Type B pancreatic cell (in vitro differentiated cells): ENCODE results near the gene KIRREL3. TPM values are rescaled to one million over a fixed set of nuclear protein-coding genes. Genes with fewer than 3 reads are reported as not detected.

ENCODE experiments used
- DNase-seq: peaks from one replicate; pipeline ENCODE4 v3.0.0; 2021; ENCODE audit warnings: mixed read lengths; ENCODE audit not compliant: unreplicated experiment; ENCODE audit errors: extremely low spot score
- H3K27ac Mint-ChIP-seq: 2 replicates; pipeline ENCODE4 v1.8.0; 2021; ENCODE audit warnings: mild to moderate bottlenecking, mixed read lengths
- H3K27me3 Mint-ChIP-seq: 2 replicates; pipeline ENCODE4 v1.8.0; 2021; ENCODE audit warnings: mixed read lengths
- H3K36me3 Mint-ChIP-seq: 2 replicates; pipeline ENCODE4 v1.8.0; 2021; ENCODE audit warnings: mixed read lengths
- H3K4me1 Mint-ChIP-seq: one replicate; pipeline ENCODE4 v1.8.0; 2021; ENCODE audit warnings: mixed read lengths; ENCODE audit not compliant: unreplicated experiment
- H3K4me3 Mint-ChIP-seq: 2 replicates; pipeline ENCODE4 v1.8.0; 2021; ENCODE audit warnings: mild to moderate bottlenecking, mixed read lengths
- H3K9me3 Mint-ChIP-seq: 2 replicates; pipeline ENCODE4 v1.8.0; 2021; ENCODE audit warnings: mixed read lengths
- total RNA-seq: library from RNA; stranded (reverse); gene quantifications from 2 replicates; pipeline ENCODE4 v1.2.1, GENCODE V29; 2021; ENCODE audit warnings: low replicate concordance
- TF ChIP-seq, protein P1 (sequence below): fragments of 200-600 bp; sonication (generic); conservative IDR thresholded peaks from 2 replicates; pipeline ENCODE4 v1.5.0; 2021; ENCODE audit warnings: antibody characterized with exemption, mild to moderate bottlenecking

The KIRREL3 gene
- total RNA-seq, 1 donor from 2014 or later, result 4.1 TPM

DNA sequence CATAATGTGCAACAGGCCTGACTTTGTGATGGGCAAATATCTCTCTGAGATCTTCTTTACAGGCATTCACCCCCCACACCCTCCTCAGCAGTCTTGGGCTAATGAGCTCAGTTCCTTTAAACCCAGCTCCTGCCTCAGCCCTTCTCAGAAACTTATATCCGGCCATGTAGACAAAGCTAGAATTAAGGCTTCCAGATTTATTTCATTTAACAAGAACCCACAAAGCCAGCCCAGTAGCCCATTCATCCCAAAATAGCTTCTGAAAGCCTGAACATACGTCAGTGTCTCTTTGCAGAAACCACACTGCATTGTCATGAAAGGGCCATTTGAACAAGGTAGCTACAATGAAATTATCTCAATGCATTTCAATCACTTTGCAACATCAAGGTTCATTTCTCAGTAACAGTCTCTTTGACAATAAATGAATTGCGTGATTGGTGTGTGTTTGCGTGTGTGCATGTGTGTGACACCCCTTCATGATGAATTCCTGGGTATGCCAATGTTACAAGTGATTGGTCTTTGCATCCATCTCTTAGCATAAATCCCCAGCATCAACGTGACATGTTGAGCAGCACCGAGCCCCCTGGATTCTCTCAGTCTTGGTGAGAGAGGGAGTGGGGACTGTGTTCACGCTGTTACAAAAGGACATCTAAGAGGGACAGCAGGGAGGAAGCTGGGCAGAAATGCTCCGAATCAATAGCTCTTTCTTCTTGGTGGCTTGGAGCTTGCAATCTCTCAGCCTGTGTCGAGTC is 299.6 kb downstream of the KIRREL3 start:
- Mint-ChIP-seq H3K9me3 (peaks cover 4% of the 10 kb centered on the region), H3K27ac (no peak overlapping the region), H3K36me3 (no peaks in the 10 kb centered on the region), H3K4me3 (no peak overlapping the region), H3K27me3 (peaks cover 22% of the 10 kb centered on the region), H3K4me1 (peaks cover 29% of the 10 kb centered on the region)
- TF ChIP-seq, protein P1, sequence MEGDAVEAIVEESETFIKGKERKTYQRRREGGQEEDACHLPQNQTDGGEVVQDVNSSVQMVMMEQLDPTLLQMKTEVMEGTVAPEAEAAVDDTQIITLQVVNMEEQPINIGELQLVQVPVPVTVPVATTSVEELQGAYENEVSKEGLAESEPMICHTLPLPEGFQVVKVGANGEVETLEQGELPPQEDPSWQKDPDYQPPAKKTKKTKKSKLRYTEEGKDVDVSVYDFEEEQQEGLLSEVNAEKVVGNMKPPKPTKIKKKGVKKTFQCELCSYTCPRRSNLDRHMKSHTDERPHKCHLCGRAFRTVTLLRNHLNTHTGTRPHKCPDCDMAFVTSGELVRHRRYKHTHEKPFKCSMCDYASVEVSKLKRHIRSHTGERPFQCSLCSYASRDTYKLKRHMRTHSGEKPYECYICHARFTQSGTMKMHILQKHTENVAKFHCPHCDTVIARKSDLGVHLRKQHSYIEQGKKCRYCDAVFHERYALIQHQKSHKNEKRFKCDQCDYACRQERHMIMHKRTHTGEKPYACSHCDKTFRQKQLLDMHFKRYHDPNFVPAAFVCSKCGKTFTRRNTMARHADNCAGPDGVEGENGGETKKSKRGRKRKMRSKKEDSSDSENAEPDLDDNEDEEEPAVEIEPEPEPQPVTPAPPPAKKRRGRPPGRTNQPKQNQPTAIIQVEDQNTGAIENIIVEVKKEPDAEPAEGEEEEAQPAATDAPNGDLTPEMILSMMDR, result no peak
- DNase-seq, result no peak

DNA sequence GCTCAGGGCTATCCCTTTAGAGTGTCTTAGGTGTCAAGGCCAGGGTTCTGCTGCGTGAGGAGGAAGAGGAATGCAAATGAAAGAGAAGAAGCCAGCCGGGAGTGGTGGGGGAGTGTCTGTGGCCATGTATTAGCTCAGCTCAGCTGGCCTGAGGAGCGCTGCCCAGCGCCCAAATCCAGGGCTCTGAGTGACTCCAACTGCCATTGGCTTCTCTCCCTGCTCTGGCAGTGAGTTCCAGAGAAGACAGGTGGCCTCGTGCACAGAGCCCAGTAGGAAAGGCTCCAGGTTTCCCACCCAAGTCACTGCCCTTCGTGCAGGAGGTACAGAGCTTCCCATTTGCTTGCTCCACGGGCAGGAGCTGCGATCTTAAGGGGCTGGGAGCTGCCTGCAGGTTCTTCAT is 302.0 kb downstream of the KIRREL3 start:
- DNase-seq, result no peak
- H3K9me3 Mint-ChIP-seq, result peaks cover 4% of the 10 kb centered on the region
- H3K36me3 Mint-ChIP-seq, result no peaks in the 10 kb centered on the region
- H3K4me3 Mint-ChIP-seq, result no peak overlapping the region
- TF ChIP-seq, protein P1, result no peak
- peaks cover 29% of the 10 kb centered on the region for H3K4me1 Mint-ChIP-seq
- no peak overlapping the region for H3K27ac Mint-ChIP-seq
- peaks cover 22% of the 10 kb centered on the region for H3K27me3 Mint-ChIP-seq

DNA sequence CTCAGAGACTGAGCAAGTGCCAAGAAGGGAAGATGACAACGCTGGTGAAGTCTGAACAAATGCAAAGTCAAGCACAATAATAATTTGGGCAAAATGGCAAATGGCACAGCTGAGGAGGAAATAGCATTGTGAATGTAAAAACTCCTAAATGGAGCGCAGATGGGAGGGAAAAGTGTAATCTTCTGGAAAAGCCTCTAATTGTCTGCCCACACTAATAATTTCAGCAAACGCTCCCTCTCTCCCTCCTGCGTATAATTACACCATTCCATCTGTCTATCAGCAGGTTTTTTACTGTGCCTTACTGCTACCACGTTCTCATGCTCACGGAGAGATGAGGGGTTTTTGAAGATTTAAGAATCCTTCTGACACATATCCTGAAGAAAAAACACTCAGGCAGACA is 302.6 kb downstream of the KIRREL3 start:
- Mint-ChIP-seq H3K9me3 (peaks cover 4% of the 10 kb centered on the region), H3K36me3 (no peaks in the 10 kb centered on the region), H3K27me3 (peaks cover 22% of the 10 kb centered on the region), H3K27ac (no peak overlapping the region), H3K4me3 (no peak overlapping the region), H3K4me1 (peaks cover 22% of the 10 kb centered on the region)
- DNase-seq, result no peak
- TF ChIP-seq, protein P1, result no peak

DNA sequence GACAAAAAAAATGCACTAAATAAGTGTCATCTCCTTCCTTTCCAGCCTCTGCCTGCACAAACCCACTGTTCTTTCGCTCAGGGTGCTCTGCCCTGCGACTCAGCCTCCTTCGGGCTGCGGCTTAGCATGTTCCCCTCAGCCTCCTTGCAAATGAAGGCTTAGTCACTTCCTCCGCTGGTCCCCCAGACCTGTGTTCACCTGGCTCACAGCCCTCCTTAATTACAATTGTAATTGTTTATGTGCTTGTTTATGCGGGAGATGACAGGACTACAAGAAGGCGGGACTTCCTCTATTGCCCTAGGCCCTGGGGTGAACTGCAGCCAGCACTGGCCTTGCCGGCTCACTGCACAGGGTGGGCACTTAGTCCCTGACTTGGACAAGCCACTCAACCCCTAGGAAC is 303.6 kb downstream of the KIRREL3 start:
- no peak for DNase-seq
- H3K27me3 Mint-ChIP-seq, result peaks cover 22% of the 10 kb centered on the region
- peaks cover 4% of the 10 kb centered on the region for H3K9me3 Mint-ChIP-seq
- peaks cover 14% of the 10 kb centered on the region for H3K4me1 Mint-ChIP-seq
- H3K4me3 Mint-ChIP-seq, result no peak overlapping the region
- TF ChIP-seq, protein P1, result no peak
- H3K27ac Mint-ChIP-seq, result no peak overlapping the region
- no peaks in the 10 kb centered on the region for H3K36me3 Mint-ChIP-seq

DNA sequence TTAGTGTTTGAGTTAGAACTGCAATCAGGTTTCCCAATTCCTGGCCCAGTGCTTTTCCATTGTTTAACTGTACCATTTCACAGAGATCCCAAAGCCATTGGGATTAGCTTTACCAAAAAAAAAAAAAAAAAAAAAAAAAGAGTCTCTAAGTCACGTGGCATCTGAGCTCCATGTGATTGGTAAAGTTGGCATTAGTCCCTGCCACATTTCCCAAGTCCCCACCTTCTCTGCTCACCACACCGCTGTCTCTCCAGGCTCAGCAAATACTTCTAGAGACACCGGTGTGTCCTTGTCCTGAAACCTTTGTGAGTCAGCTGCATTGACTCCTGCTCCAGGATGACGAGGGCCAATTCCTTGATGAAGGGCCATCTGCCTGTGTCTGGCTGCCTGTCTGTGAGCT is 305.3 kb downstream of the KIRREL3 start:
- Mint-ChIP-seq H3K36me3 (no peaks in the 10 kb centered on the region), H3K4me1 (peaks cover 6% of the 10 kb centered on the region), H3K27ac (no peak overlapping the region), H3K4me3 (no peak overlapping the region), H3K27me3 (peaks cover 17% of the 10 kb centered on the region), H3K9me3 (peaks cover 4% of the 10 kb centered on the region)
- no peak for DNase-seq
- TF ChIP-seq, protein P1, result no peak
